Activated CD8-positive, alpha-beta memory T cell treated with anti-CD3 and anti-CD28 coated beads, Interleukin-2, amount 50 U/mL, for 24 hours (primary cell): Measurements from ENCODE around the gene ZFAND2B.

Experiments used
- DNase-seq: peaks from one replicate; pipeline ENCODE4 v3.0.0-alpha.2; 2020; ENCODE audit errors: extremely low read depth

The ZFAND2B gene

GRCh38 chr2:219220652-219221402 lies 14.2 kb downstream of the ZFAND2B start:
- DNase-seq = no peak

DNA sequence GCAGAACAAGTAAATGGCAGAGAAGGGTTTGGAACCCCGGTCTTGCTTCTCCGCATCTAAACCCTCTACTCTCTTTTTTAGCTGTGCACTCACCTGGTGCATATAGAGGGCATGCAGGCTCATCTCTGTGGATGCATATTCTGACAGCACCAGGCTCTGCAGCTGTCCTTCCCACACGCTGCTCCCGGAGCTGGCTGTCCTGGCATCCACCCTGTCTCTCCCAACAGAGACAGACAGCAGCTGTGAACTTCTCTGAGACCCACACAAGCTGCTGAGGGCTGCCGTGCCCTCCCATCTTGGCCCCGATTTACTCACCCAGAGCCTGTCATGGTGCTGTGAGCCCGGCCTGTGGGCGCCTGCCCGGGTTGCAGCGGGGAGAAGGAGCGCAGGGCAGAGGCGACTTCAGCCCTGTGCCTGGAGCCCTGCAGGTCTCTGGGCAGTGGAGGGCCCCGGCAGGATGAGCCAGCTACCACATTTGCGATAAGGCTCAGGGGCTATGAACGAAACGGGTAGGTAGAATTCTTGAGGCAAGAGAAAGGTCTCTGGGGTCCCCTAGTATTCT lies 15.5 kb downstream of the ZFAND2B start:
- no peak for DNase-seq

- no peak for DNase-seq
Measured at GRCh38 chr2:219223831-219224610, 17.4 kb downstream of the ZFAND2B start.

- DNase-seq = no peak
Measured at GRCh38 chr2:219225350-219225749, 18.8 kb downstream of the ZFAND2B start.

DNA sequence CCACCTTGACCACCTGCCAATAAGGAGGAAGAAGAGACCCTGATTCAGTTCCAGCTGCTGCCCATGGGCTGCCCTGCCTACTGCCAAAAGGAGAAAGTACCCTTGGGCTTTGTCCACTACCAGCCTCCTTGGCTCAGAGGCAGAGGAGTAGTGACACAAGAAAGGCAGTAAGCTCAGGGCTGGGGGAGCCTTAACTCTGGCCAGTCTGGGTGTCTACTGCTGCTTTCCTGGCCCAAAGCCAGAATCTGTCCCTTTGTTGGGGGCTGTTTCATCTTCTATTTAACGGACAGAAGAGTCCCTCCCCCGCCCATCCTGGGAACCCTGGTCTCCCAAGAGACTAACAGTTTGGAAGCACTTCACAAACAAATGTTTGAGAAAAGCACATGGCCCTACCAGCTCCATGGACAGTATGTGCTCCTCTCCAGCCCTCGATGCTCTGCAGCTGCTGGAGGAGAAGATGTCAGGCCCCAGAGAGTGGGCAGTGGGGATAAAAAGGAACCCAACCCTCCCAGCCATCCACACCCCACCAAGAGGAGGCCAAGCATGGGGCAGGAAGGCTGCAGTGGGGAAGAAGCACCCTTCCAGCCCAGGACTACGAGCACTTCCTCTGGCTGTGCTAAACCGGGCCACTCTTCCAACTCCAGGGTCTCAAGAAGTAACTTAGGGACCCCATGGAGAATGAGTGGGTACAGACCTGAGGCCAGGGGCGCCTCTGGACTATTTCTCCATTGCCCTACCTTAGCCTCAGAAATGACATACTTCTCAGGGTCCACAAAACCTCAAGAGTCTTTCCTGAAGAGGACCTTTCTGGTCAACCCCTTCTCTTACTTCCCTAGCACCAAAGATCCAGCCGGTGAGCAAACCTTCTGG lies 21.7 kb downstream of the ZFAND2B start:
- DNase-seq = no peak

- DNase-seq = no peak
Measured at GRCh38 chr2:219228911-219229304, 22.3 kb downstream of the ZFAND2B start.

DNA sequence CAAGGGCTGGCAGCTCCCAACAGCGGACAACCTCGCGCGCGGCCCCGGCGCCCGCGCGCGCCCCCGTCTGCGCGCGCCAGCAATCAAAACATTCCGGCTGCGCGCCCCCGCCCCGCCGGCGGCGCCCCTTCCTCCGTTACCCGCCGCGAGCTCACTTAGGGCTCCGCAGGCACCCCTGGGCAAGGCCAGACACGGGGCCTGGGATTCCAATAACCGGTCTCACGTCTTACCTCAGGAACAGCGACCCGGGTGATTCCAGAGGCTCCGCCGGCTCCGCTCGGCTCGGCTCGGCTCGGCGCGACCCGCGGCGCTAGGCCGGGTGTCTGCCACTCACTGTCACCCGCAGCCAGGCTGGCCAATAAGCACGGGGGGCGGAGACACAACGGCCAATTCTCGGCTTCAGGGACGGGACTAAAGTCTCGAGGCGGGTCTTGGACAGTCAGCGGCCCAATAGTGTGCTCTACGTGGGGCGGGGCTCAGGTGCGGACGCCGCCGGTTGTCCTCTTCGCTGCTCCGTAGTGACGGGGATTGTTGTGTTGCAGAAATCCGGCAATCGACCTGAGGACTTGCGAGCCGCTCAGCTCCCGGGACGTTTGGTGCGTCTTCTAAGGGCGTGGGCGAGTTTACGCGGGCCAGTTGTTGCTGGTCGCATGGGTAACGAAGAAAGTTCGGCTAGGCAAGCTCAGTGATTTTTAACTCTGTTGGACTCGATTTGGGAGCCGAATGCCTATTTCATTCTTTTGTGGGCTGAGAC lies 22.9 kb downstream of the ZFAND2B start, which contains the start of the genes ANKZF1 and ATG9A:
TSS of gene ANKZF1 (plus strand) at position 502 of the 754 bp plus-strand sequence. CDS start 452 bp downstream, outside the sequence.
TSS of gene ATG9A (minus strand) at position 332 of the 754 bp plus-strand sequence. CDS start 1,612 bp downstream, outside the sequence.
- DNase-seq = peak; percentile 96

DNA sequence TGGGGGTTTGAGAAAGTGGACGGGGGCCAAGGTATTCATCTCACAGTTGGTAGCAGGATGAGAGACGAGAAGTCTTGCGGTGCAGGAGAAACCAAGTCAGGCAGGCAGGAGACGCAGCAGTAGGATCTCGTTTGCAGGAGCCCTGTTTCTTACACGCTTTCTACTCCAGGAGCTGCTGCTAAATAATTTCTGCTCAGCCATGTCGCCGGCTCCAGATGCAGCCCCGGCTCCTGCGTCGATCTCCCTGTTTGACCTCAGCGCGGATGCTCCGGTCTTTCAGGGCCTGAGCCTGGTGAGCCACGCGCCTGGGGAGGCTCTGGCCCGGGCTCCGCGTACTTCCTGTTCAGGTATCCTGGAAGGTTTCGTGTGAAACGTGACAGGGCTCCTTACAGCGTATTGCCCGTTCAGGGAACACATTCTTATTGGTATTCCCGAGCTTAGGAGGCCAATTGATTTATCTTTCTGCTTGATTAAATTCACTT lies 23.5 kb downstream of the ZFAND2B start:
- no peak for DNase-seq

- DNase-seq = no peak
Measured at GRCh38 chr2:219234331-219234730, 27.7 kb downstream of the ZFAND2B start.

- no peak for DNase-seq
Measured at GRCh38 chr2:219243291-219243761, 36.7 kb downstream of the ZFAND2B start.

- DNase-seq = no peak
Measured at GRCh38 chr2:219244789-219245147, 38.2 kb downstream of the ZFAND2B start.

- DNase-seq = peak; percentile 79
Measured at GRCh38 chr2:219245148-219245898, 38.7 kb downstream of the ZFAND2B start, which contains the start of the genes GLB1L and STK16. TSS of gene GLB1L (minus strand) at chr2:219245444. CDS start at chr2:219243573, 1,871 bp downstream. TSS of gene STK16 (plus strand) at chr2:219245479. CDS start at chr2:219246000, 521 bp downstream.

- no peak for DNase-seq
Measured at GRCh38 chr2:219245899-219246230, 39.3 kb downstream of the ZFAND2B start.

- no peak for DNase-seq
Measured at GRCh38 chr2:219246559-219246958, 40.0 kb downstream of the ZFAND2B start.

GRCh38 chr2:219247678-219248642 lies 41.4 kb downstream of the ZFAND2B start:
- DNase-seq = no peak

- no peak for DNase-seq
Measured at GRCh38 chr2:219248845-219249202, 42.2 kb downstream of the ZFAND2B start.

DNA sequence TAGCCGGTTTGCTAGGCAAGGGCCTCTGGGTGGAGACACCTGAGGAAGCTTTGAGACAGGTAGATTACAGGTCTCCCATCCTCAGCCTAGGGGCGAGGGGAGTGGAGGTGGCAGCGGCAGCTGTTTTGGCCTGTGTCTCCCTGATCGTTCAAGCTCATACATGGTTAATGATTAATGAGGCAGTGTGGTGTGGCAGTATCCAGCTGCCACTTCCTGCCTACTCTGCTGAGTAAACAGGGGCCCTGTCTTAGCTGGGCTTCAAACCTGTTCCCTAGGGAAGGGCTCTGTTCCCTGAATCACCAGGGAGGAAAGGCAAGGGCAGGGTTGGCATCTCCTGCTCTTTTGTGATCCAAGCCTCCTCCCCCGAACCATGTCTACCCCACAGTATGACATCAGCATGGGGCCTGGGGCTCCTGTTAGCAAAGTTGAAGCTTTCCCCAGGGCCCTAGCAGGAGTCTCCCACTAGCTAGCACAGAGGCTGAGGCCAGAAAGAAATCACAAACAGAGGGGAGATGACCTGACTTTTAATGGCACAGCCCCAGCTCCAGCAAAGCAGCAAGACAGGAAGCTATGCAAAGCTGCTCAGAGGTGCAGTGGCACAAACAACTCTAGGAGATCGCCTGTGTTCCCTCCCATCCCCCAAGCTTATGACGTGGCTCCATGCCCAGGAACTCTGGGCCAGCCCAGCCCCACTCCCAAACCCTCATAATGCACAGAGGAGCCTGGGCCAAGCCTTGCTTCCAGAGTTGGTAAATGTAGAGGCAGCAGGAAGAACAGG lies 42.8 kb downstream of the ZFAND2B start:
- no peak for DNase-seq
